ENCODE results near the gene GABRB3.

DNA sequence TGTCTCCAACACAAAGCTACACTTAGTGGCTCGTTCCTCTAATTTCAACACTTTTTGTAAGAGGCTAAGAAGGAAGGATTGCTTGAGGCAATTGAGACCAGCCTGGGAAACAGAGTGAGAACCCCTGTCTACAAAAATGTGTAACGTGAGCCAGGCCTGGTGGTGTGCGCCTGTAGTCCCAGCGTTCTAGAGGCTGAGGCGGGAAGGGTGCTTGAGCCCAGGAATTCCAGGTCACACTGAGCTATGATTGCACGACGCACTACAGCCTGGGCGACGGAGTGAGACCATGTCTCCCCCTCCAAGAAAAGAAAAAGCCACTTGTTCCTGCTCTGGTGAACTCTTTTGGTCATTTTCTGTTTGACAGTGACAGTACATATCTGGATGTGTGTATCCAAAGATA lies 127.9 kb downstream of the GABRB3 start:
- TF ChIP-seq, protein P1, sequence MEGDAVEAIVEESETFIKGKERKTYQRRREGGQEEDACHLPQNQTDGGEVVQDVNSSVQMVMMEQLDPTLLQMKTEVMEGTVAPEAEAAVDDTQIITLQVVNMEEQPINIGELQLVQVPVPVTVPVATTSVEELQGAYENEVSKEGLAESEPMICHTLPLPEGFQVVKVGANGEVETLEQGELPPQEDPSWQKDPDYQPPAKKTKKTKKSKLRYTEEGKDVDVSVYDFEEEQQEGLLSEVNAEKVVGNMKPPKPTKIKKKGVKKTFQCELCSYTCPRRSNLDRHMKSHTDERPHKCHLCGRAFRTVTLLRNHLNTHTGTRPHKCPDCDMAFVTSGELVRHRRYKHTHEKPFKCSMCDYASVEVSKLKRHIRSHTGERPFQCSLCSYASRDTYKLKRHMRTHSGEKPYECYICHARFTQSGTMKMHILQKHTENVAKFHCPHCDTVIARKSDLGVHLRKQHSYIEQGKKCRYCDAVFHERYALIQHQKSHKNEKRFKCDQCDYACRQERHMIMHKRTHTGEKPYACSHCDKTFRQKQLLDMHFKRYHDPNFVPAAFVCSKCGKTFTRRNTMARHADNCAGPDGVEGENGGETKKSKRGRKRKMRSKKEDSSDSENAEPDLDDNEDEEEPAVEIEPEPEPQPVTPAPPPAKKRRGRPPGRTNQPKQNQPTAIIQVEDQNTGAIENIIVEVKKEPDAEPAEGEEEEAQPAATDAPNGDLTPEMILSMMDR (IDR thresholded peaks at IDR 0.05) = no peak
- no peak for TF ChIP-seq POLR2A (IDR thresholded peaks at IDR 0.05)
